GM21717 (cell line): Measurements from ENCODE around the gene GAGE12J.
"Not testable (repeated sequence)": the region's sequence is repeated elsewhere in the genome, so short reads cannot be mapped to it uniquely, and the experiment has no call there.

ENCODE experiments used
- ATAC-seq: cut with Tn5 transposase; IDR thresholded peaks from one replicate; pipeline ENCODE4 v1.9.1; 2021; ENCODE audit warnings: mild to moderate bottlenecking, moderate library complexity; ENCODE audit not compliant: unreplicated experiment

Gene GAGE12J

DNA sequence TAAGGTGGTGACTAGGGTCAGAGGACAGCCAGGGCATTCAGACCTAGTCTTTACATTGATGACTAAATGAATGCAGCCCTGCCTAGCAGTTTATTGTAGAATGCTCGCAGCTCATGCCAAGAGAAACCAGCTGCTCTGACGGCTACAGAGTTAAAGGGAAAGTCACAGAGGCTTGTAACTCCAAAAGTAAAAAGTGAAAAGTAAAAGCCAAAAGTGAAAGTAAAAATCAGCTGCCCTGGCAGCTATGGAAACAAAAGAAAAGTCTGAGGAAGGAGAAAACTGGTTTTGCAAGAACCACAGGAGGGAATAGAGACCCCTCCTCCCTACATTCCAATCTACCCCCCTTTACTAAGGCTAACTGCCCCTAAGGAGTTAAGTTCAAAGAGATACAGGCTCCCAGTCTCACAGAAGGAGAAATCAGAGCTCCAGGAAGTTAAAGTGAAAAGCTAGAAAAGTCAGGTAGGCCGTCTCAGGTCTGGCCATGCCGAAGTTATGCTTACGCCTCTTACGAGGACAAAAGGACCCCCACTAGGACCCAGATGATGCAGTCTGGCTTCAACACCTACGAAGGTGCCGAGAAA, 12.3 kb upstream of the GAGE12J start:
- ATAC-seq: no peak

DNA sequence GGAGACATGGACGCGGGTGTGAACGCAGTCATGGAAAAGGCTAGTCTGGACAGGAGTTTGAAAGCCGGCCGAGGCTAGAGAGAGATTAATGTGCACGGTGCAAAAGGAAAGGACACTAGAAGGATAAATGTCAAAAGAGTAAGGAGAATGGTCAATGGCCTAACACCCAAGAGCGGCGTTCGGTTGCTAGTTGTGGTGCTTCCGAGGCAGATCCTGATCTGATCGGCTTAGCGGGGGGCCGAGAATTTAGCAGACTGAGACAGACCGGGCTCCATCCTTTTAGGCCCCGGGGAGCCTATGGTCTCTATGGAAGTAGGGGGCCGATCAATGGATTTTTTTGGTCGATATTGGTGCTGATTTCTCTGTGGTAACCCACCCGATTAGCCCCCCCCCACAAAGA, 11.5 kb upstream of the GAGE12J start:
- no peak for ATAC-seq

DNA sequence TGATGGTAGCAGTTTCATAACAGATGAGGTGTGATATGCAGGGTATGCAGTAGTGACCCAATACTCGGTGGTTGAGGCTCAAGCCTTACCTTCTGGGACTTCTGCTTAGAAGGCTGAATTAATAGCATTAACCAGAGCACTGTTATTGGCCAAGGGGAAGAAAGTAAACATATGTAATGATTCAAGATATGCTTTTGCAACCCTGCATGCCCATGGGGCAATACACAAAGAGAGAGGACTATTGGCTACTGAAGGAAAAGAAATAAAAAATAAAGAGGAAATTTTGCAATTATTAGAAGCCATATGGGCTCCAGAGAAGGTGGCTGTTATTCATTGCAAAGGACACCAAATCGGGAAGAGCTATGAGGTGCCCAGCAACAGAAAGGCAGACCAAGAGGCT, 9.7 kb upstream of the GAGE12J start:
- no peak for ATAC-seq

DNA sequence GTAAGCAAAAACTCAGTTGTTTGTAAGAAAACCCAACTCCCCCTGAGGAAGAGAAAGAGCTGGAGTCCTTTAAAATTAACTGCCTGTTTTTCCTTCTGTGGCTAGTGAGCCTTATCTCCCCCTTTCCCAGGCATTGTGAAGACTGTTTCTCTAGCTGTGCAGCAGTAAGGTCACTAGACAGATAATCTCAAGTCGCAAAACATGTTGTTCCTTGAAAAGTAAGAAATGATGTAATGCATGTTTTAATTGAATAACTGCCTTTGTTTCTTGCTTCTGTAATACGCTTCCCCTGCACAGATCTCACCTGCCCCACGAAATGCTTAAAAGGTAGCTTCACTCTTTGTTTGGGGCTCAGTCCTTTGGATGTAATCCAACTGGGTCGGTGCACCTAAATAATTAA, 5.8 kb upstream of the GAGE12J start:
- ATAC-seq: no peak

DNA sequence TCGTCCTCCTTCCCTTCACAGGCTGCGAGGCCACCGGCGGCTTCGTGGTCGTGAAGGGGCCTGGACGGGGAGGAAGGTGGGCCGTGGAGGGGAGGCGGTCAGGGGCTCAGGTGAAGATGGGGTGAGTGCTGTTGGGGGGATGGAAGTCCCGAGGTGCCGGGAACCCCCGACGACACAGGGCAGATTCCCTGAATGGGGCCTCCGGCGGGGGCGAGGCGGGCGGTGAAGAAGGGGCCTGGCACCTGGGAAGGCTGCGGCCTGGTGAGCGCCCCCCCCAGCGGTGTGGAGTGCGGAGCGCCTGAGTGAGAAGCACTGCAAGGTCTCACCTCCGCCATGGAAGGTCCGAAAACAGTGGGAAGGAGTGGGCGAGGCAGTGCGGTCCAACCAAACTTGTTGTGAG, 429 bp downstream of the GAGE12J start:
- not testable (repeated sequence) for ATAC-seq

DNA sequence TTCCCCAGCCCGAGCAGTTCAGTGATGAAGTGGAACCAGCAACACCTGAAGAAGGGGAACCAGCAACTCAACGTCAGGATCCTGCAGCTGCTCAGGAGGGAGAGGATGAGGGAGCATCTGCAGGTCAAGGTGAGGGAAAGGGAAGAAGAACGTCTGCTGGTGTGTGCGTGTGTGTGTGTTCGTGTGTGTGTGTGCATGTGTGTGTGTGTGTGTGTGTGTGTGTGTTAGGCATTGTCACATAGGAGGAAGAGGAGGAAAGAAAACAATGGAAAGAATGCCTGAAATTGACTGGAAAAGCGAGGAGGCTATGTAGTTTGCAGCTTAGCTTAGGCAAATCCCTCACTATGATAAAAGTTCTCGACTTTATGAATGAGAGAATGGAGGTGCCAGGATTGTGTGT, 1.9 kb downstream of the GAGE12J start:
- not testable (repeated sequence) for ATAC-seq

DNA sequence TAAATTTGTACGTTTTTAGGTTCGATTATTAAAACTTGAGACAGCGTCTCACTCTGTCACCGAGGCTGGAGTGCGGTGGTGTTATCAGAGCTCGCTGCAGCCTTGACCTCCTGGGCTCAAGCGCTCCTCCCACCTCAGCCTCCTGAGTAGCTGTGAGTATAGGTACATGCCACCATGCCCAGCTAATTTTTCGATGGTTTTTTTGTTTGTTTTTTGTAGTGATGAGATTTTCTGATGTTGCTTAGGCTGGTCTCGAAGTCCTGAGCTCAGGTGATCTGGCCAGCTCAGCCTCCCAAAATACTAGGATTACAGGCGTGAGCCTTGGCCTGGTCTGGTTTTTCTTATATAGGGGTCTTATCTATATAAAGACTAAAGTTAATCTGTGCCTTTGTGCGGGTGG, 8.6 kb downstream of the GAGE12J start:
- ATAC-seq: not testable (repeated sequence)

DNA sequence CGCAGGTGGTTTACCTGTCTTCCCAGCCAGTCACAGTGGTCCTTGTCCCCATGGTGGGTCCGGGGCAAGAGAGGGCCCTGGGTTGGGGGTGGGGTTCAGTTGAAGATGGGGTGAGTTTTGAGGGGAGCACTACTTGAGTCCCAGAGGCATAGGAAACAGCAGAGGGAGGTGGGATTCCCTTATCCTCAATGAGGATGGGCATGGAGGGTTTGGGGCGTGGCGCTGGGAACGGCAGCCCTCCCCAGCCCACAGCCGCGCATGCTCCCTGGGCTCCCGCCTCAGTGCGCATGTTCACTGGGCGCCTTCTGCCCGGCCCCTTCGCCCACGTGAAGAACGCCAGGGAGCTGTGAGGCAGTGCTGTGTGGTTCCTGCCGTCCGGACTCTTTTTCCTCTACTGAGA, 9.4 kb downstream of the GAGE12J start, which contains the start of gene GAGE13:
Gene GAGE13, plus strand, starts transcription at position 301 of the 400 bp plus-strand sequence. CDS start 1,156 bp downstream, outside the sequence.
- not testable (repeated sequence) for ATAC-seq

DNA sequence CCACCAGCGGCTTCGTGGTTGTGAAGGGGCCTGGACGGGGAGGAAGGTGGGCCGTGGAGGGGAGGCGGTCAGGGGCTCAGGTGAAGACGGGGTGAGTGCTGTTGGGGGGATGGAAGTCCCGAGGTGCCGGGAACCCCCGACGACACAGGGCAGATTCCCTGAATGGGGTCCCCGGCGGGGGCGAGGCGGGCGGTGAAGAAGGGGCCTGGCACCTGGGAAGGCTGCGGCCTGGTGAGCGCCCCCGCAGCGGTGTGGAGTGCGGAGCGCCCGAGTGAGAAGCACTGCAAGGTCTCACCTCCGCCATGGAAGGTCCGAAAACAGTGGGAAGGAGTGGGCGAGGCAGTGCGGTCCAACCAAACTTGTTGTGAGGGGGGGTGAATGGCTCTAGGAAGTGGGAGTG, 10.0 kb downstream of the GAGE12J start:
- ATAC-seq: not testable (repeated sequence)

DNA sequence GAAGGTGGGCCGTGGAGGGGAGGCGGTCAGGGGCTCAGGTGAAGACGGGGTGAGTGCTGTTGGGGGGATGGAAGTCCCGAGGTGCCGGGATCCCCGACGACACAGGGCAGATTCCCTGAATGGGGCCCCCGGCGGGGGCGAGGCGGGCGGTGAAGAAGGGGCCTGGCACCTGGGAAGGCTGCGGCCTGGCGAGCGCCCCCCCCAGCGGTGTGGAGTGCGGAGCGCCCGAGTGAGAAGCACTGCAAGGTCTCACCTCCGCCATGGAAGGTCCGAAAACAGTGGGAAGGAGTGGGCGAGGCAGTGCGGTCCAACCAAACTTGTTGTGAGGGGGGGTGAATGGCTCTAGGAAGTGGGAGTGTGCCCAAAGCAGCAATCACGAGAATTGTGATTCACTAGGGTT, 19.6 kb downstream of the GAGE12J start:
- ATAC-seq: not testable (repeated sequence)

DNA sequence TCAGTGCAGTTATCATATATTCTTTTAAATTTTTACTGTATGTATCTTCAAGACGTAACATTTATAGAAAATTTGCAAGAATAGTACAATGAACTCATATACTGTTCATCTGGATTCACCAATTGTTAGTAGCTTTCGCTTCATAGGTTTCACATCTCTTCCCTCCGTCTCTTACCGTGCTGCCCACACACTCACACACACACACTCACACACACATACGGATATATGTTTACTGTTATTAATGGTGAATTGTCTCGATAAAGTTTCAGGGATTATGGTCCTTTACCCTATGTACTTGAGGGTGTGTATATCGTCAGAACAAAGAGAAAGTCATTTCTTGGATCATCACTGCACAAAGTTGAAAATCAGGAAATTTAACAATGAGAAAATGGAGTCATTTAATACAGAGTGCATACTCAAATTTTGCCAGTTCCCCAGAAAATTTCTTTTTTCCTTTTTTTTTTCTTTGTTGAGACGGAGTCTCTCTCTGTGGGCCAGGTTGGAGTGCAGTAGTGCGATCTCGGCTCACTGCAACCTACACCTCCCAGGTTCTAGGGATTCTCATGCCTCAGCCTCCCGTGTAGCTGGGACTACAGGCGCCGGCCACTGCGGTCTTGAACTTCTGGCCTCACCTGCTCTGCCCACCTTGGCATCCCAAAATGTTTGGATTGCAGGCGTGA, 22.8 kb downstream of the GAGE12J start:
- ATAC-seq: not testable (repeated sequence)

DNA sequence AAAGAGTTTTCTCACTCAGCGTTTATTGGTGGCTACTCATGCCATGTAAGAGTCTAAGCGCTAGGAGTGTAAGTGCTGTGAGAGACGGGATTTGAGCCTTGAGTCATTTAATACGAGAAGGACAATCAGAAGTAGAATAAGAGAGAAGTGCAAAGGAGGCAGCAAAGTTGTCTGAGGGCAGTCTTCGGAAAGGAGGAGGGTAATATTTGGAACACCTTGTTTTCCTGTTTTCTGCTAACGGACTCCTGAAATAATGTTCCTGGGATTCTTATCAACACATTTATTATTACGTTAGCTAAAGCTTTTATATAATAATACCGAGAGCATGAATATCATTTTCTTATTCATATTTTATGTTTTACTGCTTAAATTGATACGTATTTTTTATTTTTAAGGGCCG, 23.6 kb downstream of the GAGE12J start:
- ATAC-seq: not testable (repeated sequence)

DNA sequence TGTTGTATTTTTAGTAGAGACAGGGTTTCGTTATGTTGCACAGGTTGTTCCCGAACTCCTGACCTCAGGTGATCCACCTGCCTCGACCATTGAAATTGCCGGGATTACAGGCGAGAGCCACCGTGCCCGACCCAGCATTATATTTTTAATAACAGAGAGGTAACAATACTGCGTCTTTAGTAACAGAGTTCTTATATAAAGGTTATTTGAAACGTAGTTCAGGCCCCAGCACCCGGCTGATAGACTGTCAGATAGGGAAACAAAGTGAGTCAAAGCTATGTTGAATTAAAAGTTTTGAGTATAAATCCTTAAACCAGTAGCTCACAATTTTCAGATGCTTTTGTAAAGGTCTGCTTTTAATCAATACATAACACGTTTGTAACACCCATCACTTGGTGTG, 24.3 kb downstream of the GAGE12J start:
- ATAC-seq: not testable (repeated sequence)
